Endodermal cell (in vitro differentiated cells): Measurements from ENCODE around the gene SLC35F6. TPM values are rescaled to one million over a fixed set of nuclear protein-coding genes. Genes with fewer than 3 reads are reported as not detected.

Source experiments
- DNase-seq: peaks from one replicate; pipeline ENCODE4 v3.0.0-alpha.2; 2017
- H3K27ac ChIP-seq: 2 replicates; pipeline ENCODE4 v1.5.1; 2013; ENCODE audit warnings: mild to moderate bottlenecking, low read depth, low read length, moderate library complexity
- H3K27me3 ChIP-seq: 2 replicates; pipeline ENCODE4 v1.6.1; 2013; ENCODE audit warnings: mild to moderate bottlenecking, low read length, moderate library complexity; ENCODE audit not compliant: insufficient read depth, control insufficient read depth, poor library complexity, severe bottlenecking
- H3K36me3 ChIP-seq: 2 replicates; pipeline ENCODE4 v1.7.0; 2013; ENCODE audit warnings: mild to moderate bottlenecking, low read length, moderate library complexity; ENCODE audit not compliant: control insufficient read depth, insufficient read depth
- H3K4me1 ChIP-seq: one replicate; pipeline ENCODE4 v1.7.0; 2013; ENCODE audit warnings: low read length; ENCODE audit not compliant: control insufficient read depth, insufficient read depth
- H3K4me3 ChIP-seq: 2 replicates; pipeline ENCODE4 v1.5.1; 2013; ENCODE audit warnings: mild to moderate bottlenecking, low read length, moderate library complexity
- H3K9ac ChIP-seq: 2 replicates; pipeline ENCODE4 v1.6.1; 2013; ENCODE audit warnings: mild to moderate bottlenecking, low read length, moderate library complexity; ENCODE audit not compliant: poor library complexity, severe bottlenecking; ENCODE audit errors: extremely low read depth
- H3K9me3 ChIP-seq: 2 replicates; pipeline ENCODE4 v1.6.1; 2013; ENCODE audit warnings: mild to moderate bottlenecking, low read length, moderate library complexity; ENCODE audit not compliant: control insufficient read depth
- H3K27ac Mint-ChIP-seq: 2 replicates; pipeline ENCODE4 v1.8.0; 2020; ENCODE audit warnings: mixed read lengths
- H3K27me3 Mint-ChIP-seq: 2 replicates; pipeline ENCODE4 v1.8.0; 2021; ENCODE audit warnings: mild to moderate bottlenecking, mixed read lengths; ENCODE audit not compliant: insufficient read depth
- H3K36me3 Mint-ChIP-seq: 2 replicates; pipeline ENCODE4 v1.8.0; 2020; ENCODE audit warnings: low read depth, mixed read lengths
- H3K4me1 Mint-ChIP-seq: 2 replicates; pipeline ENCODE4 v1.8.0; 2020; ENCODE audit warnings: mixed read lengths
- H3K4me3 Mint-ChIP-seq: 2 replicates; pipeline ENCODE4 v1.8.0; 2020; ENCODE audit warnings: mild to moderate bottlenecking, moderate library complexity, mixed read lengths
- H3K9me3 Mint-ChIP-seq: 2 replicates; pipeline ENCODE4 v1.8.0; 2020; ENCODE audit warnings: mild to moderate bottlenecking, mixed read lengths
- CTCF ChIP-seq: fragments of 200-600 bp; sonication (generic); conservative IDR thresholded peaks from 2 replicates; pipeline ENCODE4 v1.5.0; 2021; ENCODE audit warnings: antibody characterized with exemption, mild to moderate bottlenecking
- WGBS, 2 experiments: methylation state at CpG; one replicate each; pipeline versions ENCODE4 v1.1.5 to v1.1.7; 2013; ENCODE audit warnings: missing lambda C conversion rate in 2 of 2, mixed read lengths in 1 of 2; ENCODE audit not compliant: insufficient coverage in 1 of 2, insufficient read length in 1 of 2; 5-methylcytosine and 5-hydroxymethylcytosine counted together
- total RNA-seq, 2 donors: library from RNA; stranded (reverse); fragmentation: NEBNext Ultra II Directional in 1 of 2; extraction: Animal tissue kit (Norgen Biotek cat#: 25700) in 1 of 2; gene quantifications; 2 replicates in 1 of 2; 3 replicates in 1 of 2; pipeline ENCODE4 v1.2.1, GENCODE V29; 2021

Gene SLC35F6
- total RNA-seq, 2 donors from 2014 or later: 23.3 to 24.8 TPM

GRCh38 chr2:26722911-26723310, 41.2 kb upstream of the SLC35F6 start:
- no peak overlapping the region for H3K4me3 Mint-ChIP-seq
- H3K9me3 Mint-ChIP-seq: no peaks in the 10 kb centered on the region
- H3K27ac ChIP-seq: no peak overlapping the region
- WGBS, 2 experiments: 75 to 100% methylated on average over 1 of the region's 1 CpG
- no peaks in the 10 kb centered on the region for H3K4me1 ChIP-seq
- H3K27me3 ChIP-seq: no peaks in the 10 kb centered on the region
- peaks cover 7% of the 10 kb centered on the region for H3K4me1 Mint-ChIP-seq
- no peak overlapping the region for H3K27ac Mint-ChIP-seq
- DNase-seq: no peak
- no peak overlapping the region for H3K9ac ChIP-seq
- H3K27me3 Mint-ChIP-seq: no peaks in the 10 kb centered on the region
- H3K36me3 Mint-ChIP-seq: no peaks in the 10 kb centered on the region
- H3K4me3 ChIP-seq: no peak overlapping the region
- no peaks in the 10 kb centered on the region for H3K36me3 ChIP-seq
- no peaks in the 10 kb centered on the region for H3K9me3 ChIP-seq
- TF ChIP-seq CTCF: no peak

GRCh38 chr2:26723475-26723874, 40.6 kb upstream of the SLC35F6 start:
- no peak overlapping the region for H3K4me3 ChIP-seq
- H3K27me3 Mint-ChIP-seq: no peaks in the 10 kb centered on the region
- no peaks in the 10 kb centered on the region for H3K9me3 ChIP-seq
- H3K27me3 ChIP-seq: no peaks in the 10 kb centered on the region
- H3K36me3 ChIP-seq: no peaks in the 10 kb centered on the region
- no peak overlapping the region for H3K9ac ChIP-seq
- H3K27ac ChIP-seq: no peak overlapping the region
- DNase-seq: no peak
- no peak for TF ChIP-seq CTCF
- no peak overlapping the region for H3K27ac Mint-ChIP-seq
- peaks cover 7% of the 10 kb centered on the region for H3K4me1 Mint-ChIP-seq
- no peaks in the 10 kb centered on the region for H3K36me3 Mint-ChIP-seq
- no peaks in the 10 kb centered on the region for H3K9me3 Mint-ChIP-seq
- no peaks in the 10 kb centered on the region for H3K4me1 ChIP-seq
- no peak overlapping the region for H3K4me3 Mint-ChIP-seq
- 97 to 100% methylated on average over 1 to 3 of the region's 3 CpGs for WGBS, 2 experiments

- H3K9ac ChIP-seq: no peak overlapping the region
- H3K27ac Mint-ChIP-seq: peak overlapping the region; percentile 73
- no peak for DNase-seq
- TF ChIP-seq CTCF: no peak
- 90 to 95% methylated on average over 9 to 14 of the region's 14 CpGs for WGBS, 2 experiments
- no peak overlapping the region for H3K27ac ChIP-seq
- H3K9me3 Mint-ChIP-seq: no peaks in the 10 kb centered on the region
- no peaks in the 10 kb centered on the region for H3K36me3 Mint-ChIP-seq
- H3K36me3 ChIP-seq: no peaks in the 10 kb centered on the region
- peaks cover 7% of the 10 kb centered on the region for H3K4me1 Mint-ChIP-seq
- no peak overlapping the region for H3K4me3 ChIP-seq
- no peaks in the 10 kb centered on the region for H3K27me3 Mint-ChIP-seq
- H3K4me3 Mint-ChIP-seq: no peak overlapping the region
- H3K4me1 ChIP-seq: no peaks in the 10 kb centered on the region
- no peaks in the 10 kb centered on the region for H3K27me3 ChIP-seq
- H3K9me3 ChIP-seq: no peaks in the 10 kb centered on the region
These were observed 39.9 kb upstream of the SLC35F6 start for GRCh38 chr2:26723991-26724750.
